NB4 (cell line): ENCODE results near the gene PASK.

Experiments used
- CTCF ChIP-seq: IDR thresholded peaks from one replicate; pipeline ENCODE4 v1.5.1; 2012; ENCODE audit warnings: low read depth, low read length
- MYC ChIP-seq: IDR thresholded peaks from 2 replicates; pipeline ENCODE4 v1.6.1; 2011; ENCODE audit warnings: low read depth, low read length

GRCh38 chr2:241182531-241183133, 33.4 kb upstream of the PASK start:
- TF ChIP-seq MYC (no peak), CTCF (no peak)
